Stimulated activated CD4-positive, alpha-beta T cell treated with anti-CD3 and anti-CD28 coated beads, Interleukin-4, amount 100 ng/mL, for 24 hours (primary cell): ENCODE data around the gene HLA-DQA1.
"Not testable (repeated sequence)": the region's sequence is repeated elsewhere in the genome, so short reads cannot be mapped to it uniquely, and the experiment has no call there.

ENCODE experiments used
- DNase-seq: peaks from one replicate; pipeline ENCODE4 v3.0.0-alpha.2; 2020

Gene HLA-DQA1

DNA sequence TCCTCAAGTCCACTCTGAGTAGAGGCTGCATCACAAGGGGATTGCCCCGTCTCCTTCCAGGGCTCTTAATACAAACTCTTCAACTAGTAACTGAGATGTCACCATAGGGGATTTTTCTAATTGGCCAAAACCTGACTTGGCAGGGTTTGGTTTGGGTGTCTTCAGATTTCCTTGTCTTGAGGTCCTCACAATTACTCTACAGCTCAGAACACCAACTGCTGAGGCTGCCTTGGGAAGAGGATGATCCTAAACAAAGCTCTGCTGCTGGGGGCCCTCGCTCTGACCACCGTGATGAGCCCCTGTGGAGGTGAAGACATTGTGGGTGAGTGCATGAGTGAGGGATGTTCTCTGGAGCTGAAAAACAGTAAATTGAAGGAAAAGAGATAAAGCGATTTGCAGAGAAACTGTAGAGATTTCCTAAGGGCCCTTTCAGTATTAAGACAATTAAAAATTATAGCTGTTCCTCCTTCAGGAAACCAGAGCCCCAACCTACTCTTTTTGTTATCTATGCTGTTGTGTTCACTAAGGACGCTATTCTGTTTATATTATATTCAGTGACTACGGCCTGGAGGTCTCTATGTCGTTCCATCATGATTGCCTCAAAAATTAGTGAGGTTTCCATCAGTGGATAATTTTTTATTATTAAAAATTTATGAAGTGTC, at the start of gene HLA-DQA1:
Gene HLA-DQA1, plus strand, starts transcription at position 188 of the 662 bp plus-strand sequence. Its CDS starts 53 bp downstream, at position 241.
- DNase-seq: no peak

DNA sequence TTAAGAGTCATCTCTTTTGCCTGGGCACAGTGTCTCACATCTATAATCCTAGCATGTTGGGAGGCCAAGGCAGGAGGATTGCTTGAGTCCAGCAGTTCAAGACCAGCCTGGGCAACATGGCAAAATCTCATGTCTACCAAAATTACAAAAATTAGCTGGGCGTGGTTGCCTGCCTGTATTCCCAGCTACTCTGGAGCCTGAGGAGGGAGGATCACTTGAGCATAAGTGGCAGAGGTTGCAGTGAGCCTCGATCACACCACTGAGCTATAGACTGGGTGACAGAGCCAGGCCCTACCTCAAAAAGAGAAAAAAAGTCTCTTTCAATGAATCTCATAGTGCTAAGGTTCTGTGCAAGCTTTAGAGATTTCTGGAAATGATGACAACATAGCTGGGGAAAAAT, 49.0 kb upstream of the HLA-DQA1 start:
- DNase-seq: no peak

- peak; percentile 17 for DNase-seq
Observed at GRCh38 chr6:32589596-32590449, 47.4 kb upstream of the HLA-DQA1 start, which contains the start of gene HLA-DRB1. TSS of gene HLA-DRB1 (minus strand) at chr6:32589848. CDS start at chr6:32589742, 106 bp downstream.

GRCh38 chr6:32590713-32591112, 46.5 kb upstream of the HLA-DQA1 start:
- not testable (repeated sequence) for DNase-seq

GRCh38 chr6:32597024-32597423, 40.2 kb upstream of the HLA-DQA1 start:
- DNase-seq: no peak

DNA sequence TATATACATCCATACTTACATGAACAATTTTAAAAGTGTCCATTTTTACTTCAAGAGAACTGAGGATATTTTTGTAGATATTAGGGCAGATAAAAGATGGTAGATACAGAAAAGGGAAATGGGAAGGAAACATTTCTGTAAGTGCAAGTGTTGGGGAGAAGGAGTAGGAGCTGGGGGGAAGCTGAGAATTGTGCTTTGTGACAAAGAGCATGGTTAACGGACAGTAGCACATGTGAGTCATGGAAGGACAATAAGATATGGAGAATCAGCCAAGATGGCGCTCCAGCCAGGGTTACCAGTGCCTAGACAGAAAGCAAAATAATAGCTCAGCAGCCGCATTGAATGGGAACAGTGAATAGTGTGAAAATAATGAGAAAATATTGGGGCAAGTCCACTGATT, 34.8 kb upstream of the HLA-DQA1 start:
- DNase-seq: no peak

DNA sequence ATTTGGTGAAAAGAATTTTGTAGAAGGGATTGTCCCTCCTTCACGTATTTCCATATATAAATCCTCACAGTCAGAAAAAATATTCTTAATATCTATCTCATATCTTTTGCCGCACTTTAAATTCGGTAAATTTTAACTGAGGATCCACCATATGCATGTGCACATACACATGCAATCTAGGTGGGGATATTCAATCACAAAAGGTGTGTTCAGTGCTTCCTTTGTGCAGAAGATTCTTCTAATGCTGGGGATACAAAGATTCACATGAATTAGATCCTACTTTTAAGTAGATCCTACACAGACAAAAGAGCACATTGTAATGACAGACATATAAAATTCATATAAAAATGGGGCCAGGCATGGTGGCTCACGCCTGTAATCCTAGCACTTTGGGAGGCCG, 34.0 kb upstream of the HLA-DQA1 start:
- DNase-seq: no peak

- DNase-seq: no peak
Observed at GRCh38 chr6:32603888-32604287, 33.3 kb upstream of the HLA-DQA1 start.

- no peak for DNase-seq
Observed at GRCh38 chr6:32604434-32604877, 32.8 kb upstream of the HLA-DQA1 start.

- DNase-seq: no peak
Observed at GRCh38 chr6:32607263-32607987, 29.8 kb upstream of the HLA-DQA1 start.

DNA sequence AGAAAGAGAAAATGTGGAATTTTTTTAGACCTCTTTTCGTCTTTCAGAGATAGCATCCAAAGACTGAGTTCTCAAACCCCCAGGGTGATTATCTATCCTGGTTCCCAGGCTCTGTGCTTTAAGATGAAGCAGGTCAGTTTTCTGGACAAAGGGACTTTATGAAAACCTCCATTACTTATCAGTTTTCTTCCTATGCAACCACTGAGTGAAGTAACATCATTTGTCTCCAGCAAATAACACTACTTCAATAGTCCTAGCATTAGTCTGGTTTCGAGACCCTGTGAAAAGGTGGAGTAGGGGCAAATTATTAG, 29.3 kb upstream of the HLA-DQA1 start:
- no peak for DNase-seq

- DNase-seq: no peak
Observed at GRCh38 chr6:32608362-32608761, 28.8 kb upstream of the HLA-DQA1 start.

- no peak for DNase-seq
Observed at GRCh38 chr6:32609391-32609730, 27.8 kb upstream of the HLA-DQA1 start.

DNA sequence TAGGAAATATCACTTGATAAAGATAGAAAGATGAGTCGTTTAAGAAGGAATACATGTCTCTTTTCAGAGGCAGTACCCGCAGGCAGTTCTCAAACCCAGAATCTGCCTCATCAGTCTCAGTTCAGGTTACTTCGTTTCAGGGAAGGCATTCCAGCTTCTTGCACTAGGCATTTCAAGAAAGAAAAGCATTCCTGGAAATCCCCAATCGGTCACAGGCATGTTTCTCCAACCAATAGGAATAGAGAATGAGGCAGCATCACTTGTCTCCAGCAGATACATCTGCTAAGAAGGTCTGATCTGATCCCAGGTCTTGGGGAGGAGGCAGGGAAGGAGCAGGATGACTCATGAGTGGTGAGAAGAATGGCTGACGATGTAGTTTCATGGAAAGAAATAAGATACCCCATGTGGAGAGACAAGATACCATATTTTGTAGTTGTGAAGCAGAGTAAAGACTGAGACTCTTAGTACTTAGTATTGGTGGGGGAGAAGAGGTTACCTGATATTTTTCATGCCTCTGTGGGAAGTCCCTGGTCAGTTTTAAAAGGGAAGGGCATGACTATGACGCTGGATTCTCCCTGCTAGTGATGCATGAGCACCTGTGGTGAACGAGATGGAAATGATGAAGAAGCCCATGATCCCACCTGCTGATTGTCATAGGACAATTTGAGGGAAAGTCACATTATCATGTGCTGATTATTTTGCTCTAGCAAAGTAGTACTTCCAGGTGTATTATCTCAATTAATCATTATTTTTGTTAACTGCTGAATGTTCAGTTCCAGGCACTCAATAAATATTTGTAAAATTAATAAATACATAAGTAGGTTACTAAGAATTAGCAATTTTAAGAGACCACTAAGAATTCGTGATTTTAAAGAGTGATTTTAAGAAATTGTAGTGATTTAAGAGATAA, 27.2 kb upstream of the HLA-DQA1 start:
- peak; percentile 62 for DNase-seq

DNA sequence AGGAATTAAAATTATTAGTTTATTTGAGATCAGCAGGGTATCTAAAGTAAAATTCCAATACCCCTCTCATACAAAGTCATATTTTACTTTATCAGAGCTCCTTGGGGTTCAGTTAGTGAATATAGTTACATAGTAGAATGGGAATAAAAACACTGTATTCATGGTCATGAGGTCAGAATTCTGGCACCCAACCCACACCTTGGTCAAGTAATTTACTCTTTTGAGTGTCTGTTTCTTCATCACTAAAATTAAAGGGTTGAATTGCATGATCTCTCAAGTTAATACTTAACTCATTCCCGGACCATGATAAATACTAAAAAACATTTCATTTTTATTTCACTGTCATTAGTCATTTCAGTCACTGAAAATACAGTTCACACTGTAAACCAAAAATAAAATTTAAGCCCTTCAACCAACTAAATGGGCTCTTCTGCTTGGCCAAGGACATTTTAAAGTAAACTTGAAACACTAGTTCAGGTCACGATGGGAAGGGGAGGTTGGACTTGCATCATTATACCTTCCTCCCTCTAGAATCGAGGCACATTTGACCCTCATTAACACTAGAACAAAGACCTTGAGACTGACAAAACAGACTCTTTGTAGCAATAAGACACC, 26.4 kb upstream of the HLA-DQA1 start:
- DNase-seq: no peak

- no peak for DNase-seq
Observed at GRCh38 chr6:32613475-32613874, 23.7 kb upstream of the HLA-DQA1 start.

DNA sequence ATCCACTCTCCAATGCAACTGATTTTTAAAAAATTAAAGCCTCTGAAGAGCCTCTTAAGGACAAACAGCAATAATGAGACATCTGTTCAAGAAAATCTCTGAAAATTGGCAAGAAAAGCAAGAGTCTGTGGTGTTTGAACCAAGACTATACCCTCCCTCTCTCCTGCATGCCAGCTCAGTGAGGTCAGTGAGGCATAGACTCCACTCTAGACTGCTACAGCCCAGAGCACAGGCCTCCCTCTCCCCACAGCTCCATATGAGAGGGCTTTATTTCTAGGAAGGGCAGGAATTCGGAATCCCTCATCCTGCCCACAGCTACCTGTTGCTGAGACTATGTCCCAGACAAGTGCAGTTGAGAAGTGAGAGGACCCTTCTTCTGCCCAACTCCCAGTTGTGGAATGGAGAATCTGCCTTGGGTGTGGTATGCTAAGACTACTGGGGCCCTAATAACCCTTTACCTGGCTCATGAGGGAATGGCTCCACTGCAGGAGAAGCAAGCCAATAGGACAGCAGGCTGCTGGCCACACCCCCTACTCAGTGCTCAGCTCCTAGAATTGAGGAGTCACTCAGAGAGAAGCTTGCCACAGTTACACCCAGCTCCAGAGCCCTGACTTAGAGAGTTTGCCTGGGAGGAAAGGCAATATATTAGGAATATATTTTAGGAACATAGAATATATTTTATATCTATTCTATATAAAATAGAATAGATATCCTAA, 22.7 kb upstream of the HLA-DQA1 start:
- no peak for DNase-seq

GRCh38 chr6:32615885-32616532, 21.2 kb upstream of the HLA-DQA1 start:
- DNase-seq: no peak

GRCh38 chr6:32617751-32618150, 19.5 kb upstream of the HLA-DQA1 start:
- no peak for DNase-seq

DNA sequence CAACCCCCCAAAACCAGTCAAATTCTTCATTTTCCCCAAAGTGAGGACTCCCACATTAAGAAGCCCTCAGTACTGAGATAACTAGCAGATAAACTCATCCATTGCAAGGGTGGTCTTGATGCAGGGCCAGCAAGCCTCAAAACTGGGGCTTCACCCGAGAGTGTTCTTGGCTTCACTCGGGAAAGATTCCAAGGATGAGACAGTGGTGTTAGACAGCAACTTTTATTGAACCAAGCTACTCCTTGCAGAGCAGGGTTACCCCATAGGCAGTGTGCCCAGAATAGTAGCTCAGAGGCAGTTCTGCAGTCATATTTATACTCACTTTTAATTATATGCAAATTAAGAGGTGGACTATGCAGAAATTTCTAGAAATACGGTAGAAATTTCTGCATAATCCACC, 15.8 kb upstream of the HLA-DQA1 start:
- no peak for DNase-seq
